Measurements from ENCODE around the gene CAPZB.
A peak's percentile ranks its signal among the peaks of the same experiment; 100 is the strongest.

Gene CAPZB

DNA sequence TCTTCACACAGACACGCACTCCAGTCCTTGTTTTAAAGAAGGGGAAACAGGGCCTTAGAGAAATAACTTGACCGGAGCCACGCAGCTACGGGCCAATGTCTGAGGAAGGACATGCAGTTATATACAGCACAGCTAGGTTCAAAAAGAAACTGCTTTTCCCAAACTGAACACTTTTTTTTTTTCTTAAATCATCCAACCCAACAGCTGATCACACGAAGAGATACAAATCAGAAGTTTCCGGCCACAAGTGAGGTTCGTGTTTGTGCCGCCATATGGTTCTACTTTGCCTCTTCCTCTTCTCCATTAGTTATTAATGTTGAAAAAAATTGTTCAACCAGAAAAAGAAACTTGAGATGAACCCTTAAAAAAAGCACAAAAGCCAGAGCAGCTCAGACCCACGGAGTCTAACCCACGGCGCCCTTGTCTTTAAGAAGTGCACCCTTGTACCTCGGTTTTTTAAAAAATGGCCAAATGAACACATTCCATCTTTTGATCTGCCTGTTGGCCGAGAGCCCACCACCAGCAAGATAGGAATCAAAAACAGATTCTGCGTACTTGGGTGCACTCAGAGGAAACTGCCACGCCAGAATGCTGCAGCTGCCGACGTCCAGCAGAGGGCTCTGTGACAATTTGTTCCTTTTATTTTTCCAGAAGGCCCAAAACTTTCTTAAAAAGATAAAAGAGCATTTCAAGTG is 94.3 kb downstream of the CAPZB start:
- DNase-seq: peak; percentile 70
- Histone ChIP-seq H3K27me3 (replicated peaks) (no peaks in the 10 kb centered on the region), H3K36me3 (replicated peaks) (peaks cover 10% of the 10 kb centered on the region), H3K4me3 (ENCODE audit: low read depth, low read length) (no peak overlapping the region), H3K27ac (peak overlapping the region; percentile 46)
- in situ Hi-C loops (cut with HindIII; ENCODE audit: low pct_ligation_motif_present, low sequenced_read_pairs): loop anchor here (25.0 kb wide), 1 partner anchor 246 kb away; the partner anchor contains the start of gene NBL1
- TF ChIP-seq, protein P1, sequence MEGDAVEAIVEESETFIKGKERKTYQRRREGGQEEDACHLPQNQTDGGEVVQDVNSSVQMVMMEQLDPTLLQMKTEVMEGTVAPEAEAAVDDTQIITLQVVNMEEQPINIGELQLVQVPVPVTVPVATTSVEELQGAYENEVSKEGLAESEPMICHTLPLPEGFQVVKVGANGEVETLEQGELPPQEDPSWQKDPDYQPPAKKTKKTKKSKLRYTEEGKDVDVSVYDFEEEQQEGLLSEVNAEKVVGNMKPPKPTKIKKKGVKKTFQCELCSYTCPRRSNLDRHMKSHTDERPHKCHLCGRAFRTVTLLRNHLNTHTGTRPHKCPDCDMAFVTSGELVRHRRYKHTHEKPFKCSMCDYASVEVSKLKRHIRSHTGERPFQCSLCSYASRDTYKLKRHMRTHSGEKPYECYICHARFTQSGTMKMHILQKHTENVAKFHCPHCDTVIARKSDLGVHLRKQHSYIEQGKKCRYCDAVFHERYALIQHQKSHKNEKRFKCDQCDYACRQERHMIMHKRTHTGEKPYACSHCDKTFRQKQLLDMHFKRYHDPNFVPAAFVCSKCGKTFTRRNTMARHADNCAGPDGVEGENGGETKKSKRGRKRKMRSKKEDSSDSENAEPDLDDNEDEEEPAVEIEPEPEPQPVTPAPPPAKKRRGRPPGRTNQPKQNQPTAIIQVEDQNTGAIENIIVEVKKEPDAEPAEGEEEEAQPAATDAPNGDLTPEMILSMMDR (IDR thresholded peaks at IDR 0.05; ENCODE audit: low read depth, low read length, missing control alignments): peak; percentile 92

DNA sequence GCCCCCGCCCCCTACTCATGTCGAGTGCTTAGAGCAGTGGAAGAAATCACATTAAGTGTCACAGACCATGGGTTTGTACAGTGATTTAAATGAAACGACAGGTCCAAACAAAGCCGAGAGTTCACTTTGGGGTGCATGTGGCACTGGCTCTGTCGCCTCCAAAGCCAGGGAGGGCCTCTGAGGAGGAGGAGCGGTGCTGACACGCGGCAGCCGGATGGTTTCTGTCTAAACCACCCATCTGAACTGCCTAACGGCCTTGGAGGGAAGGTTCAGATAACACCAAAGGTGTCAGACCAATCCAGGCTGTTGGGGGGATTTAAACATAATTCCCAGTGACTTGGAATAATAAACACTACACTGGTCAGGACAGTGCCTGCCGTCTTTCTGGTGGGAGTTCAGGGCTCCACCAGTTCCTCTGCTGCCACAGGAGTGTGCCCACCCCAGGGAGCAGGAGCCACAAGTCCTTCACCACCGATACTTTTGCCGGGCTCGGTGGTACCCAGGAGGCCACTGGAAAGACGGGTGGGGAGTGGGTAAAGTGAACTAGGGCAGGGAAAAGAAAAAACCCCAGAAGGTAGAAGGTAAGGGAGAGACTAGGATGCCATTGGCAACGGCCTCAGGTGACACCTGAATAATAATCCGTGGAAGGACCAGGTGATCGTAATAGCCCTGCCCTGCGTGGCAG is 95.0 kb downstream of the CAPZB start:
- Histone ChIP-seq H3K36me3 (replicated peaks) (peaks cover 9% of the 10 kb centered on the region), H3K27me3 (replicated peaks) (no peaks in the 10 kb centered on the region), H3K4me3 (ENCODE audit: low read depth, low read length) (no peak overlapping the region), H3K27ac (peak overlapping the region; percentile 46)
- no peak for DNase-seq
- TF ChIP-seq, protein P1 (IDR thresholded peaks at IDR 0.05; ENCODE audit: low read depth, low read length, missing control alignments): no peak
- in situ Hi-C loops (cut with HindIII; ENCODE audit: low pct_ligation_motif_present, low sequenced_read_pairs): loop anchor here (25.0 kb wide), 1 partner anchor 247 kb away; the partner anchor contains the start of gene NBL1

DNA sequence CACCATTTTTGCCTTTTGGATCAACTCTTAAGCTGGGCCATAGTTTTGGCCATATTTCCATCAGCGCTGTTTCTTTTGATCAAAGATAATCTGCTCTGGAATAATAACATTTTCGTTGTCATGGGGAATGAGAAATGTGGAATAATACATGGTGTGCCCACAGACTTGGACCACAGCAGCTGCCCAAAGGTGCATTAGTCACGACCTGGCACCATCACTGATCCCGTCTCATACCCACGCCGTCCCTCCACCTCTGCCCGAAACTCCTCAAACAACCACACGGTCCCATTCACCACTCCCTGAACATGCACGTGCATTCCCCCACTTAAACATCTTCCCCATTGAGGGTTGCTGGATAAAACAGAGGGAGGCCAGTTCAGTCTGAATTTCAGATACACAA is 96.4 kb downstream of the CAPZB start:
- no peak overlapping the region for H3K27ac ChIP-seq
- TF ChIP-seq, protein P1 (IDR thresholded peaks at IDR 0.05; ENCODE audit: low read depth, low read length, missing control alignments): no peak
- no peaks in the 10 kb centered on the region for H3K27me3 ChIP-seq (replicated peaks)
- in situ Hi-C loops (cut with HindIII; ENCODE audit: low pct_ligation_motif_present, low sequenced_read_pairs): loop anchor here (25.0 kb wide), 1 partner anchor 248 kb away; the partner anchor contains the start of gene NBL1
- no peak for DNase-seq
- H3K36me3 ChIP-seq (replicated peaks): peaks cover 16% of the 10 kb centered on the region
- H3K4me3 ChIP-seq (ENCODE audit: low read depth, low read length): no peak overlapping the region

DNA sequence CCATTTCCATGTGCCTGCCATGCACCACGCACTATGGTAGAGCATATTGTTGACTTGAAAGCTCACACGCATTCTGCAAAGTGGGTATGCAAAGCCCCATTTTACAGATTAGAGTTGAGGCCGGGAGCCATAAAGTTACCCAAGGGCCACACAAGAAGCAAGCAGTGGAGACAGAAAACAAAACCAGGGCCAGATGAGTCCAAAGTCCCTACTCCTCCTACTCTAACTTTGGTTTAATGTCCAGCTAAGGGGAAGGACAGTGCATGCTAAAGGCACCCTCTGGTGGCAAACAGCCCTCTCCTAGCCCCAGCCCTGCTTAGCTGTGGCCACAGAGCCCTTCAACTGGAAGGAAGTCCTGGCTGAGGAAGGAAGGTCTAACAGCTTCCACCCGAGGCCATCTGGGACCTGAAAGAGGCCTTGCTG is 98.3 kb downstream of the CAPZB start:
- H3K36me3 ChIP-seq (replicated peaks): peaks cover 23% of the 10 kb centered on the region
- in situ Hi-C loops (cut with HindIII; ENCODE audit: low pct_ligation_motif_present, low sequenced_read_pairs): loop anchor here (25.0 kb wide), 1 partner anchor 250 kb away; the partner anchor contains the start of gene NBL1
- no peak for DNase-seq
- no peak overlapping the region for H3K27ac ChIP-seq
- TF ChIP-seq, protein P1 (IDR thresholded peaks at IDR 0.05; ENCODE audit: low read depth, low read length, missing control alignments): no peak
- H3K27me3 ChIP-seq (replicated peaks): no peaks in the 10 kb centered on the region
- H3K4me3 ChIP-seq (ENCODE audit: low read depth, low read length): no peak overlapping the region

DNA sequence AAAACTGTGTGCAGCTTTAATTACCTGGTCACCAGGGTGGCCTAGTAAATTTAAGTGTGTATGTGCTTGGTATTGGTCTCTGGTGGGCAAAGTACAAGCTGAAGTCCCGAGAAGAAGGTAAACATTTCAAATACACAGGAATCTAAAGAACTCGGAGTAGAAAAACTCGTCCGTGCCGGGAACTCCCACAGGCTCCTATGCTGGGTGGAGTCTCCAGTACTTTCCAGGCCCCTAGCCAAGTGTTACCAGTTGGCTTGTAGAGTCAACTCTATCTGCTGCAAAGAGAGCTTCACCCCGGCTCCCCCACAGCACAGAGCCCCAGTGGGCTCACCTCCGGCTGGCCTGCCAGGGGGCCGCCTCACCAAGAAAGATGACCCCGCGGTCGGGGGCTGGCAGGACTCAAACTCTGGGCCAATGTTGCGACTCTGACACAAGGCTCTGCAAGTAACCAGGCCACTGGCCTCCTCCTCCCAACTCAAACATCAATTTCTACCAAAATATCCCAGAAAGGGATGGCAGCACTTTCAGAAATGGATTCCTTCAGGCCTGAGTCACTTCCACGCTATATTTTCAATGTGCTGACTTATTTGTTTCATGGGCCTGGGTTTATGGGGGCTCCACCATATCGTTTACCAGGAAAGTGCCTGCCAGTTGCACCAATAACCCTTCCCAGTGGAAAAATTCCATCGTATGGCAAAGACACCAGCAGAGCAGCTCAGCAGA is 99.3 kb downstream of the CAPZB start:
- DNase-seq: peak; percentile 69
- in situ Hi-C loops (cut with HindIII; ENCODE audit: low pct_ligation_motif_present, low sequenced_read_pairs): loop anchor here (25.0 kb wide), 1 partner anchor 251 kb away; the partner anchor contains the start of gene NBL1
- Histone ChIP-seq H3K4me3 (ENCODE audit: low read depth, low read length) (no peak overlapping the region), H3K36me3 (replicated peaks) (peaks cover 23% of the 10 kb centered on the region), H3K27me3 (replicated peaks) (no peaks in the 10 kb centered on the region), H3K27ac (peak overlapping the region; percentile 48)
- TF ChIP-seq, protein P1 (IDR thresholded peaks at IDR 0.05; ENCODE audit: low read depth, low read length, missing control alignments): no peak

All from brain microvascular endothelial cell (primary cell).